DOHH2 (cell line): ENCODE data around the gene USP32.

ENCODE experiments used
- H3F3A ChIP-seq: fragments of 200-600 bp; sonication (generic), shearing (Covaris generic); 2 replicates; pipeline ENCODE4 v1.6.0; 2016; ENCODE audit warnings: antibody characterized with exemption, mild to moderate bottlenecking; ENCODE audit not compliant: control insufficient read depth, insufficient read depth
- H3K27ac ChIP-seq: fragments of 200-600 bp; sonication (generic); 2 replicates; pipeline ENCODE4 v1.5.1; 2014; ENCODE audit warnings: low read depth, mild to moderate bottlenecking, low read length, moderate library complexity
- H3K27me3 ChIP-seq: fragments of 200-600 bp; sonication (generic); 2 replicates; pipeline ENCODE4 v1.6.1; 2014; ENCODE audit warnings: mild to moderate bottlenecking, low read length, mixed read lengths; ENCODE audit not compliant: control insufficient read depth
- H3K36me3 ChIP-seq: fragments of 200-600 bp; sonication (generic); 2 replicates; pipeline ENCODE4 v1.6.1; 2014; ENCODE audit warnings: mild to moderate bottlenecking, low read length, moderate library complexity, mixed read lengths; ENCODE audit not compliant: control insufficient read depth
- H3K4me1 ChIP-seq: fragments of 200-600 bp; sonication (generic); 2 replicates; pipeline ENCODE4 v1.6.1; 2014; ENCODE audit warnings: mild to moderate bottlenecking, low read length, mixed read lengths; ENCODE audit not compliant: control insufficient read depth
- H3K4me2 ChIP-seq: fragments of 200-600 bp; sonication (generic); 2 replicates; pipeline ENCODE4 v1.6.0; 2014; ENCODE audit warnings: mild to moderate bottlenecking, low read length, moderate library complexity
- H3K4me3 ChIP-seq: fragments of 200-600 bp; sonication (generic); 2 replicates; pipeline ENCODE4 v1.5.1; 2014; ENCODE audit warnings: mild to moderate bottlenecking, low read length, mixed read lengths
- H3K79me2 ChIP-seq: fragments of 200-600 bp; sonication (generic); 2 replicates; pipeline ENCODE4 v1.6.1; 2014; ENCODE audit warnings: mild to moderate bottlenecking, low read length, mixed read lengths; ENCODE audit not compliant: control insufficient read depth
- H3K9me2 ChIP-seq: fragments of 200-600 bp; sonication (generic); replicated peaks from 2 replicates; pipeline ENCODE4 v1.6.1; 2014; ENCODE audit warnings: mild to moderate bottlenecking, low read length, mixed read lengths; ENCODE audit not compliant: control insufficient read depth
- H3K9me3 ChIP-seq: fragments of 200-600 bp; sonication (generic); 2 replicates; pipeline ENCODE4 v1.6.1; 2014; ENCODE audit warnings: antibody characterized with exemption, low read length, mixed read lengths; ENCODE audit not compliant: control insufficient read depth, insufficient read depth
- H4K20me1 ChIP-seq: fragments of 200-600 bp; sonication (generic); 2 replicates; pipeline ENCODE4 v1.6.0; 2014; ENCODE audit warnings: low read depth, mild to moderate bottlenecking, antibody characterized with exemption, low read length, moderate library complexity; ENCODE audit not compliant: control insufficient read depth, insufficient read depth
- EZH2phosphoT487 ChIP-seq: fragments of 200-600 bp; sonication (generic); IDR thresholded peaks from 2 replicates; pipeline ENCODE4 v1.6.1; 2017; ENCODE audit warnings: borderline replicate concordance, mild to moderate bottlenecking, antibody characterized with exemption, low read length, moderate library complexity, mixed read lengths
- TF ChIP-seq, protein P1 (sequence below): fragments of 200-600 bp; sonication (generic); IDR thresholded peaks from one replicate; pipeline ENCODE4 v1.5.1; 2014; ENCODE audit warnings: antibody characterized with exemption, mild to moderate bottlenecking, low read depth, low read length; ENCODE audit not compliant: poor library complexity, severe bottlenecking

The USP32 gene

DNA sequence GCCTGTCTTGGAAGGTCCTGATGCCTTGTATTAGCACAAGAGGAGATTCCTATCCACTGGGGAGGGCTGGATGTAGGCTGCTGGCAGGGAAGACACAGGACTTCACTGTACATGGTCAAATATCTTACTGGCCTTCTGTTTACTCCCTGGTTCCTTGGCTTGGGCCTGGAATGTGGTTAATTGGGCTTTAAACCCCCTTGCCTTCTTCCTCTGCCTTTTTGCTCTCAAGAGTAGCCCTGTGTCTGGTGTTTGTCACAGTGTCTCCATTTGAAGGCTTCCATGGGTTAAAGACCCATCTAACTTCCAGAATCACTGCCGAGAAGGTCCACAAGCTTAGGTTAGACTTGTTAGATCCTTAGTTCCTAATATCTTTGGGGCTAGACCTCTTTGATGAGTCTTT is 23.2 kb upstream of the USP32 start:
- no peak for TF ChIP-seq EZH2phosphoT487
- TF ChIP-seq, protein P1, sequence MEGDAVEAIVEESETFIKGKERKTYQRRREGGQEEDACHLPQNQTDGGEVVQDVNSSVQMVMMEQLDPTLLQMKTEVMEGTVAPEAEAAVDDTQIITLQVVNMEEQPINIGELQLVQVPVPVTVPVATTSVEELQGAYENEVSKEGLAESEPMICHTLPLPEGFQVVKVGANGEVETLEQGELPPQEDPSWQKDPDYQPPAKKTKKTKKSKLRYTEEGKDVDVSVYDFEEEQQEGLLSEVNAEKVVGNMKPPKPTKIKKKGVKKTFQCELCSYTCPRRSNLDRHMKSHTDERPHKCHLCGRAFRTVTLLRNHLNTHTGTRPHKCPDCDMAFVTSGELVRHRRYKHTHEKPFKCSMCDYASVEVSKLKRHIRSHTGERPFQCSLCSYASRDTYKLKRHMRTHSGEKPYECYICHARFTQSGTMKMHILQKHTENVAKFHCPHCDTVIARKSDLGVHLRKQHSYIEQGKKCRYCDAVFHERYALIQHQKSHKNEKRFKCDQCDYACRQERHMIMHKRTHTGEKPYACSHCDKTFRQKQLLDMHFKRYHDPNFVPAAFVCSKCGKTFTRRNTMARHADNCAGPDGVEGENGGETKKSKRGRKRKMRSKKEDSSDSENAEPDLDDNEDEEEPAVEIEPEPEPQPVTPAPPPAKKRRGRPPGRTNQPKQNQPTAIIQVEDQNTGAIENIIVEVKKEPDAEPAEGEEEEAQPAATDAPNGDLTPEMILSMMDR = no peak
- H3K27ac ChIP-seq = no peak overlapping the region

DNA sequence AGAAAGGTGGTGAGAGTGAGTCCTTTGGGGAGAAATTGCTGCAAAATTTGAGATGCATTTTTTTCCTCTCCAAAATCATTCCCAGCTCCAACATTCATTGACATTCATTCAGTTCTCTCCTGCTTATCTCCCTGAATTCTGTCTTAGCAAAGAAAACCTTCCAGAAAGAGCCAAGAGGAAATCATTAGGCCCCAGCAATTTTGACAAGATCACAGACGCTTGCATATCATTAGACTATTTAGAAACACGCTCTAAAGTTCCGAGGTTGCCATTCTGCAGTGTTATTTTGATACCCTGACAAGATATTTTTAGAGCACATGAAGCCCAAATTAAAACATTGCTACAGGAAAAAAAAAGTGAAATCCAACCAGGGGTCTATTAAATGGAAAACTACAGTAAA is 20.8 kb upstream of the USP32 start:
- Histone ChIP-seq H3K27me3 (no peaks in the 10 kb centered on the region), H3K9me3 (no peaks in the 10 kb centered on the region), H3K4me1 (no peaks in the 10 kb centered on the region), H3K4me2 (no peak overlapping the region), H3K27ac (no peak overlapping the region), H4K20me1 (no peaks in the 10 kb centered on the region), H3K79me2 (no peaks in the 10 kb centered on the region), H3K9me2 (no peaks in the 10 kb centered on the region), H3K36me3 (no peaks in the 10 kb centered on the region), H3K4me3 (no peak overlapping the region), H3F3A (no peaks in the 10 kb centered on the region)
- TF ChIP-seq, protein P1 = no peak
- TF ChIP-seq EZH2phosphoT487 = no peak

More for the DNA sequence above, 23.2 kb upstream of the USP32 start:
- Histone ChIP-seq H3K4me1 (no peaks in the 10 kb centered on the region), H4K20me1 (no peaks in the 10 kb centered on the region), H3K4me3 (no peak overlapping the region), H3K36me3 (no peaks in the 10 kb centered on the region), H3K4me2 (no peak overlapping the region), H3K9me2 (no peaks in the 10 kb centered on the region), H3F3A (no peaks in the 10 kb centered on the region), H3K79me2 (no peaks in the 10 kb centered on the region), H3K9me3 (no peaks in the 10 kb centered on the region), H3K27me3 (no peaks in the 10 kb centered on the region)

DNA sequence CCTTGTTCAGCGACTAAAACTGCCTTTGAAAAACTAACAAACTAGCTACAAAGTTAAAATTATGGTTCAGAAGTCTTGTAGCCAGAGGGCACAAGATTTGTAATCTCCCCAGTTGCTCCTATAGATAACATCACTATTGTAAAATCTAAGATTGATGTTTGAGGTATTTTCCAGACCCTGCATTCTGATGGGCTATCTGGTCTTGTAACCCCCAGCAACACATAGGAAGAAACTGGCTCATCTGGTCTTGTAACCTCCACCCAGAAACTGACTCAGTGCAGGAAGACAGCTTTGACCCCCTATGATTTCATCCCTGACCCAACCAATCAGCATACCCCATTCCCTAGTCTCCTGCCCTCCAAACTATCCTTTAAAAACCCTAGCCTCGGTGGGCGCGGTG is 18.1 kb upstream of the USP32 start:
- no peaks in the 10 kb centered on the region for H3K9me3 ChIP-seq
- no peak for TF ChIP-seq EZH2phosphoT487
- TF ChIP-seq, protein P1 = no peak

More for the DNA sequence above, 18.1 kb upstream of the USP32 start:
- H3K4me2 ChIP-seq = no peak overlapping the region
- peaks cover 5% of the 10 kb centered on the region; the same call in 1 of the 2 replicates for H3K4me1 ChIP-seq
- no peaks in the 10 kb centered on the region for H3F3A ChIP-seq
- no peak overlapping the region for H3K27ac ChIP-seq
- H3K27me3 ChIP-seq = peaks cover 3% of the 10 kb centered on the region; the same call in 1 of the 2 replicates
- no peaks in the 10 kb centered on the region for H3K79me2 ChIP-seq
- H3K4me3 ChIP-seq = no peak overlapping the region
- no peaks in the 10 kb centered on the region for H3K9me2 ChIP-seq
- H4K20me1 ChIP-seq = no peaks in the 10 kb centered on the region
- no peaks in the 10 kb centered on the region for H3K36me3 ChIP-seq
